Mucosa of stomach (tissue), 1 donor: ENCODE results near the gene GTF2F2.

ENCODE experiments used
- H3K27me3 ChIP-seq: one replicate; pipeline ENCODE4 v1.7.0; 2013; ENCODE audit warnings: mild to moderate bottlenecking, low read length; ENCODE audit not compliant: control insufficient read depth, insufficient read depth
- H3K36me3 ChIP-seq: one replicate; pipeline ENCODE4 v1.7.0; 2013; ENCODE audit warnings: low read length; ENCODE audit not compliant: control insufficient read depth, insufficient read depth
- H3K4me1 ChIP-seq: one replicate; pipeline ENCODE4 v1.7.0; 2013; ENCODE audit warnings: mild to moderate bottlenecking, low read length; ENCODE audit not compliant: control insufficient read depth, insufficient read depth
- H3K4me3 ChIP-seq: one replicate; pipeline ENCODE4 v1.7.0; 2013; ENCODE audit warnings: low read length
- H3K9ac ChIP-seq: one replicate; pipeline ENCODE4 v1.7.0; 2013; ENCODE audit warnings: mild to moderate bottlenecking, low read length, moderate library complexity
- H3K9me3 ChIP-seq: one replicate; pipeline ENCODE4 v1.7.0; 2013; ENCODE audit warnings: mild to moderate bottlenecking, low read length, moderate library complexity; ENCODE audit not compliant: control insufficient read depth
- donor health status: Pancreatic carcinoma.

GTF2F2 gene

GRCh38 chr13:45104261-45104660, 16.0 kb upstream of the GTF2F2 start:
- Histone ChIP-seq H3K36me3 (no peaks in the 10 kb centered on the region), H3K4me1 (no peaks in the 10 kb centered on the region), H3K4me3 (no peak overlapping the region), H3K9ac (no peak overlapping the region), H3K27me3 (peaks cover 3% of the 10 kb centered on the region), H3K9me3 (no peaks in the 10 kb centered on the region)

- H3K9me3 ChIP-seq: no peaks in the 10 kb centered on the region
- H3K9ac ChIP-seq: no peak overlapping the region
- H3K36me3 ChIP-seq: no peaks in the 10 kb centered on the region
- H3K27me3 ChIP-seq: peaks cover 3% of the 10 kb centered on the region
- no peaks in the 10 kb centered on the region for H3K4me1 ChIP-seq
- H3K4me3 ChIP-seq: no peak overlapping the region
These were observed 14.4 kb upstream of the GTF2F2 start for GRCh38 chr13:45105895-45106294.

GRCh38 chr13:45107539-45107938, 12.8 kb upstream of the GTF2F2 start:
- Histone ChIP-seq H3K4me1 (no peaks in the 10 kb centered on the region), H3K4me3 (no peak overlapping the region), H3K36me3 (no peaks in the 10 kb centered on the region), H3K27me3 (peaks cover 3% of the 10 kb centered on the region), H3K9ac (no peak overlapping the region), H3K9me3 (no peaks in the 10 kb centered on the region)

- peaks cover 3% of the 10 kb centered on the region for H3K27me3 ChIP-seq
- no peak overlapping the region for H3K9ac ChIP-seq
- no peak overlapping the region for H3K4me3 ChIP-seq
These were observed 11.6 kb upstream of the GTF2F2 start for GRCh38 chr13:45108716-45109101.

GRCh38 chr13:45109102-45109720, 11.1 kb upstream of the GTF2F2 start:
- no peaks in the 10 kb centered on the region for H3K36me3 ChIP-seq
- no peaks in the 10 kb centered on the region for H3K9me3 ChIP-seq
- no peak overlapping the region for H3K9ac ChIP-seq
- H3K4me1 ChIP-seq: no peaks in the 10 kb centered on the region
- H3K4me3 ChIP-seq: no peak overlapping the region
- H3K27me3 ChIP-seq: peaks cover 3% of the 10 kb centered on the region

More at GRCh38 chr13:45108716-45109101, 11.6 kb upstream of the GTF2F2 start:
- no peaks in the 10 kb centered on the region for H3K36me3 ChIP-seq
- H3K4me1 ChIP-seq: no peaks in the 10 kb centered on the region
- H3K9me3 ChIP-seq: no peaks in the 10 kb centered on the region

GRCh38 chr13:45113233-45114224, 6.8 kb upstream of the GTF2F2 start:
- no peak overlapping the region for H3K9ac ChIP-seq
- H3K9me3 ChIP-seq: no peaks in the 10 kb centered on the region
- no peak overlapping the region for H3K4me3 ChIP-seq
- H3K4me1 ChIP-seq: no peaks in the 10 kb centered on the region
- H3K27me3 ChIP-seq: peaks cover 2% of the 10 kb centered on the region
- no peaks in the 10 kb centered on the region for H3K36me3 ChIP-seq

GRCh38 chr13:45119469-45119990, 780 bp upstream of the GTF2F2 start:
- Histone ChIP-seq H3K27me3 (no peaks in the 10 kb centered on the region), H3K4me1 (peaks cover 6% of the 10 kb centered on the region), H3K36me3 (no peaks in the 10 kb centered on the region), H3K9me3 (no peaks in the 10 kb centered on the region), H3K9ac (peak overlapping the region; percentile 81), H3K4me3 (peak overlapping the region; percentile 97)

GRCh38 chr13:45120967-45121831, 889 bp downstream of the GTF2F2 start:
- Histone ChIP-seq H3K9ac (peak overlapping the region; percentile 81), H3K4me1 (peaks cover 6% of the 10 kb centered on the region), H3K4me3 (peak overlapping the region; percentile 97), H3K9me3 (no peaks in the 10 kb centered on the region), H3K36me3 (no peaks in the 10 kb centered on the region), H3K27me3 (no peaks in the 10 kb centered on the region)

- H3K9me3 ChIP-seq: no peaks in the 10 kb centered on the region
- peaks cover 6% of the 10 kb centered on the region for H3K4me1 ChIP-seq
- no peak overlapping the region for H3K9ac ChIP-seq
- H3K4me3 ChIP-seq: no peak overlapping the region
- no peaks in the 10 kb centered on the region for H3K36me3 ChIP-seq
- H3K27me3 ChIP-seq: no peaks in the 10 kb centered on the region
These were observed 2.6 kb downstream of the GTF2F2 start for GRCh38 chr13:45122941-45123340.

- no peak overlapping the region for H3K4me3 ChIP-seq
- no peaks in the 10 kb centered on the region for H3K4me1 ChIP-seq
- H3K27me3 ChIP-seq: no peaks in the 10 kb centered on the region
- H3K9ac ChIP-seq: no peak overlapping the region
- no peaks in the 10 kb centered on the region for H3K36me3 ChIP-seq
- no peaks in the 10 kb centered on the region for H3K9me3 ChIP-seq
These were observed 12.2 kb downstream of the GTF2F2 start for GRCh38 chr13:45132369-45133064.

- Histone ChIP-seq H3K9me3 (no peaks in the 10 kb centered on the region), H3K36me3 (no peaks in the 10 kb centered on the region), H3K27me3 (no peaks in the 10 kb centered on the region), H3K9ac (no peak overlapping the region), H3K4me1 (no peaks in the 10 kb centered on the region), H3K4me3 (no peak overlapping the region)
These were observed 13.2 kb downstream of the GTF2F2 start for GRCh38 chr13:45133396-45134118.
